NOMO-1 (cell line): ENCODE results near the gene IRF7.

Experiments used
- DNase-seq, 2 experiments: peaks; one replicate each; lab custom pipeline; 2025; ENCODE audit not compliant: unreplicated experiment in 2 of 2; lab: John Stamatoyannopoulos, UW

Gene IRF7

GRCh38 chr11:621838-622237 lies 6.1 kb upstream of the IRF7 start:
- no peak for DNase-seq

GRCh38 chr11:620935-621814 lies 5.4 kb upstream of the IRF7 start:
- DNase-seq = no peak

- DNase-seq = no peak
These were observed 4.5 kb upstream of the IRF7 start for GRCh38 chr11:620201-620600.

GRCh38 chr11:619628-620050 lies 3.9 kb upstream of the IRF7 start:
- no peak for DNase-seq

- no peak for DNase-seq
These were observed 3.3 kb upstream of the IRF7 start for GRCh38 chr11:618856-619627.

- no peak for DNase-seq
These were observed 2.3 kb upstream of the IRF7 start for GRCh38 chr11:617912-618682.

GRCh38 chr11:617199-617911 lies 1.6 kb upstream of the IRF7 start:
- DNase-seq = no peak

GRCh38 chr11:616320-617198 lies 809 bp upstream of the IRF7 start:
- DNase-seq = no peak

- DNase-seq = no peak
These were observed 887 bp downstream of the IRF7 start for GRCh38 chr11:614623-615503.

- no peak for DNase-seq
These were observed 1.6 kb downstream of the IRF7 start for GRCh38 chr11:614021-614622.

GRCh38 chr11:613369-613968 lies 2.3 kb downstream of the IRF7 start:
- peak in 1 of 2 experiments; percentile 58 for DNase-seq

GRCh38 chr11:612961-613300 lies 2.8 kb downstream of the IRF7 start:
- DNase-seq = no peak

GRCh38 chr11:612201-612960 lies 3.4 kb downstream of the IRF7 start:
- no peak for DNase-seq

- DNase-seq = no peak
These were observed 4.5 kb downstream of the IRF7 start for GRCh38 chr11:611001-611996.

GRCh38 chr11:610146-610801 lies 5.5 kb downstream of the IRF7 start:
- no peak for DNase-seq
